K562 (cell line): Measurements from ENCODE around the gene NTSR1. TPM values are rescaled to one million over a fixed set of nuclear protein-coding genes. Genes with fewer than 3 reads are reported as not detected.

ENCODE experiments used
- CEBPB ChIP-seq: fragments of 450-650 bp; IDR thresholded peaks from 2 replicates; pipeline ENCODE4 v1.6.1; 2016; ENCODE audit warnings: missing genetic modification characterization, missing compliant biosample characterization
- CHD1 ChIP-seq: fragments of 200-600 bp; sonication (generic); IDR thresholded peaks from one replicate; pipeline ENCODE4 v1.6.1; 2012; ENCODE audit warnings: mild to moderate bottlenecking, moderate library complexity, low read length, inconsistent platforms
- CREB3L1 ChIP-seq: fragments of 450-650 bp; IDR thresholded peaks from 2 replicates; pipeline ENCODE4 v1.6.1; 2014; ENCODE audit warnings: low read depth, mild to moderate bottlenecking, moderate library complexity, borderline replicate concordance
- DDX20 ChIP-seq: fragments of 450-650 bp; IDR thresholded peaks from 2 replicates; pipeline ENCODE4 v1.6.1; 2016; ENCODE audit warnings: missing genetic modification characterization, low read depth, mild to moderate bottlenecking, missing compliant biosample characterization, moderate library complexity
- E2F5 ChIP-seq: sonication (generic); formaldehyde crosslinking; IDR thresholded peaks from 2 replicates; pipeline ENCODE4 v1.8.0; 2022; ENCODE audit warnings: mild to moderate bottlenecking, missing genetic modification reagents
- HOXB6 ChIP-seq: fragments of 250-450 bp; sonication (Bioruptor Pico); IDR thresholded peaks from 2 replicates; pipeline ENCODE4 v1.5.1; 2022; ENCODE audit warnings: mild to moderate bottlenecking, borderline replicate concordance
- MAX ChIP-seq: sonication (generic); formaldehyde crosslinking; IDR thresholded peaks from 2 replicates; pipeline ENCODE4 v1.9.0; 2022; ENCODE audit warnings: mild to moderate bottlenecking, missing genetic modification reagents
- MED1 ChIP-seq: sonication (generic); formaldehyde crosslinking; IDR thresholded peaks from 2 replicates; pipeline ENCODE4 v1.8.1; 2023; ENCODE audit warnings: missing genetic modification reagents, borderline replicate concordance
- PRPF4 ChIP-seq: fragments of 200-400 bp; formaldehyde crosslinking; IDR thresholded peaks from one replicate; pipeline ENCODE4 v1.6.1; 2017; ENCODE audit warnings: low read length, low read depth, mild to moderate bottlenecking; ENCODE audit not compliant: insufficient read depth, poor library complexity, severe bottlenecking
- RBFOX2 ChIP-seq: fragments of 200-400 bp; formaldehyde crosslinking; IDR thresholded peaks from 2 replicates; pipeline ENCODE4 v1.6.1; 2017; ENCODE audit warnings: low read depth, mild to moderate bottlenecking, low read length, moderate library complexity
- RCOR1 ChIP-seq, 2 experiments: IDR thresholded peaks; 2 replicates each; pipeline ENCODE4 v1.6.1; 2012; ENCODE audit warnings: low read depth in 2 of 2, low read length in 2 of 2, borderline replicate concordance in 1 of 2, improper control_type of control experiment in 1 of 2
- TCF15 ChIP-seq: fragments of 250-450 bp; sonication (Bioruptor Pico); IDR thresholded peaks from 2 replicates; pipeline ENCODE4 v1.8.0; 2022; ENCODE audit warnings: moderate library complexity, mild to moderate bottlenecking, inconsistent platforms
- TEAD4 ChIP-seq, 2 experiments: sonication (generic) in 1 of 2; formaldehyde crosslinking in 1 of 2; IDR thresholded peaks; 2 replicates each; pipeline versions ENCODE4 v1.6.1 to v1.8.0; 2012 to 2022; ENCODE audit warnings: borderline replicate concordance in 1 of 2, inconsistent platforms in 1 of 2, low read length in 1 of 2, mild to moderate bottlenecking in 1 of 2, missing genetic modification reagents in 1 of 2
- USF2 ChIP-seq: sonication (generic); formaldehyde crosslinking; IDR thresholded peaks from 2 replicates; pipeline ENCODE4 v1.5.0; 2020; ENCODE audit warnings: missing genetic modification reagents
- ZBED1 ChIP-seq: IDR thresholded peaks from 2 replicates; pipeline ENCODE4 v1.6.1; 2014
- ZFP36 ChIP-seq: fragments of 150-350 bp; IDR thresholded peaks from 2 replicates; pipeline ENCODE4 v1.6.1; 2018; ENCODE audit warnings: low read length, low read depth; ENCODE audit not compliant: partially characterized antibody
- ZNF41 ChIP-seq: fragments of 250-450 bp; sonication (Bioruptor Pico); conservative IDR thresholded peaks from 2 replicates; pipeline ENCODE4 v1.4.0; 2020; ENCODE audit warnings: mild to moderate bottlenecking
- ZNF592 ChIP-seq: fragments of 450-650 bp; IDR thresholded peaks from 2 replicates; pipeline ENCODE4 v1.6.1; 2017; ENCODE audit warnings: antibody characterized with exemption, mild to moderate bottlenecking
- polyA plus RNA-seq, 8 experiments: library from polyadenylated mRNA; depleted of rRNA in 4 of 8; stranded (reverse) in 5 of 8; unstranded in 3 of 8; fragments of >200 nt; fragmentation: Nextera tagmentation in 2 of 8; fragmentation: Illumina TruSeq in 1 of 8; extraction: Ambion mirVana in 2 of 8; extraction: Trizol in 1 of 8; gene quantifications; 2 replicates each; pipeline versions ENCODE4 v1.2.1 to v1.2.3, GENCODE V29; 2011 to 2014; ENCODE audit warnings: inconsistent platforms in 1 of 8, missing spikeins in 1 of 8
- total RNA-seq, 7 experiments: library from RNA; depleted of rRNA in 6 of 7; stranded (reverse); fragments of >200 nt in 6 of 7; fragmentation: Illumina TruSeq in 2 of 7; extraction: Trizol in 2 of 7; gene quantifications; 2 replicates each; pipeline versions ENCODE4 v1.2.1 to v1.2.3, GENCODE V29; 2011 to 2021; ENCODE audit warnings: low replicate concordance in 1 of 7

The NTSR1 gene
- total and polyA plus RNA-seq, 9 of the 15 experiments (the other 6 are each of a cell fraction or from before 2014, with no cell fraction given) = 0.04 to 0.40 (median 0.13) TPM; not detected in 3

GRCh38 chr20:62794007-62794724 is 85.5 kb downstream of the NTSR1 start (continued):
- no peak for TF ChIP-seq TEAD4 (IDR thresholded peaks at IDR 0.05; ENCODE audit: low read length)
- no peak for TF ChIP-seq TEAD4 (CRISPR knock-in tag; IDR thresholded peaks at IDR 0.05; ENCODE audit: borderline replicate concordance)
- no peak for TF ChIP-seq MED1
- no peak for TF ChIP-seq ZBED1
- 0 out of 2 replicates have a peak, but pooled peaks have one; percentile 13 for TF ChIP-seq ZNF41 (CRISPR knock-in tag)
- TF ChIP-seq TCF15 (CRISPR knock-in tag) = peak; percentile 59; the same call in 1 of the 2 replicates
- peak; percentile 90 for TF ChIP-seq RBFOX2
- no peak for TF ChIP-seq E2F5 (CRISPR knock-in tag)
- no peak; the same call in none of the 2 replicates for TF ChIP-seq ZNF592
- TF ChIP-seq ZFP36 = peak; percentile 17
- TF ChIP-seq CREB3L1 = no peak
- TF ChIP-seq CEBPB = no peak
- TF ChIP-seq DDX20 (tag) = no peak
- TF ChIP-seq MAX (CRISPR knock-in tag) = no peak; the same call in 1 of the 2 replicates
- TF ChIP-seq HOXB6 (CRISPR knock-in tag) = no peak
- no peak for TF ChIP-seq CHD1
- TF ChIP-seq USF2 (CRISPR knock-in tag) = no peak
- no peak for TF ChIP-seq PRPF4
- TF ChIP-seq RCOR1 (IDR thresholded peaks at IDR 0.05; ENCODE audit: borderline replicate concordance in 1 of 2, low read depth in 2 of 2, low read length in 2 of 2) = peak in 1 of 2 experiments; percentile 7; a peak in 1 of 4 replicates
